Tibial artery (tissue), 4 donors: ENCODE measurements around the gene CA10.

Experiments used
- DNase-seq, 2 donors: peaks; one replicate each; pipeline ENCODE4 v3.0.0-alpha.2; 2019
- H3K27ac ChIP-seq, 2 donors: fragments of 200-600 bp; sonication (generic) in 1 of 2; 1 replicate in 1 of 2; 2 replicates in 1 of 2; pipeline ENCODE4 v1.5.1; 2018 to 2019; ENCODE audit warnings: mild to moderate bottlenecking in 1 of 2
- H3K27me3 ChIP-seq, 2 donors: fragments of 200-600 bp; sonication (generic) in 1 of 2; one replicate each; pipeline versions ENCODE4 v1.5.1 to v1.6.0; 2016 to 2019
- H3K36me3 ChIP-seq, 3 donors: fragments of 200-600 bp; sonication (generic) in 2 of 3; one replicate each; pipeline ENCODE4 v1.5.1; 2016 to 2019; ENCODE audit warnings: mild to moderate bottlenecking in 2 of 3
- H3K4me1 ChIP-seq, 4 donors: fragments of 200-600 bp; sonication (generic) in 2 of 4; 1 replicate in 3 of 4; 2 replicates in 1 of 4; pipeline ENCODE4 v1.5.1; 2016 to 2019
- H3K4me3 ChIP-seq, 2 donors: fragments of 200-600 bp; sonication (generic) in 1 of 2; 1 replicate in 1 of 2; 2 replicates in 1 of 2; pipeline ENCODE4 v1.5.1; 2018 to 2019; ENCODE audit warnings: mild to moderate bottlenecking in 2 of 2
- H3K9me3 ChIP-seq, 3 donors: fragments of 200-600 bp; sonication (generic) in 1 of 3; one replicate each; pipeline ENCODE4 v1.5.1; 2016 to 2019
- CTCF ChIP-seq, 2 experiments: fragments of 200-600 bp in 1 of 2; fragments of 450-650 bp in 1 of 2; IDR thresholded peaks; one replicate each; pipeline ENCODE4 v1.5.1; 2017 to 2019; ENCODE audit warnings: antibody characterized with exemption in 2 of 2, mild to moderate bottlenecking in 1 of 2, moderate library complexity in 1 of 2
- intact Hi-C: fragments of 100-400 bp; cut with DNase I; formaldehyde crosslinking; loops from one replicate; pipeline ENCODE4 v1.15.0; 2023; ENCODE audit warnings: low total_unique reads

The CA10 gene

GRCh38 chr17:51651513-51652298 is 506.8 kb downstream of the CA10 start:
- peaks cover 0 to 10% of the 10 kb centered on the region in 2 donors for H3K27me3 ChIP-seq
- no peak overlapping the region for H3K4me3 ChIP-seq
- TF ChIP-seq CTCF (IDR thresholded peaks at IDR 0.05), result no peak
- intact Hi-C loops, result no loop called here
- H3K27ac ChIP-seq, result no peak overlapping the region
- H3K36me3 ChIP-seq, result no peaks in the 10 kb centered on the region
- DNase-seq, result no peak
- H3K9me3 ChIP-seq, result no peaks in the 10 kb centered on the region
- no peaks in the 10 kb centered on the region for H3K4me1 ChIP-seq

GRCh38 chr17:51650772-51651171 is 507.7 kb downstream of the CA10 start:
- intact Hi-C loops, result no loop called here
- no peak for TF ChIP-seq CTCF (IDR thresholded peaks at IDR 0.05)
- Histone ChIP-seq H3K27ac (no peak overlapping the region), H3K4me1 (no peaks in the 10 kb centered on the region), H3K4me3 (no peak overlapping the region), H3K27me3 (peaks cover 0 to 4% of the 10 kb centered on the region in 2 donors), H3K9me3 (no peaks in the 10 kb centered on the region), H3K36me3 (no peaks in the 10 kb centered on the region)
- no peak for DNase-seq

- Histone ChIP-seq H3K27ac (no peak overlapping the region), H3K27me3 (peaks cover 0 to 3% of the 10 kb centered on the region in 2 donors), H3K9me3 (no peaks in the 10 kb centered on the region), H3K36me3 (no peaks in the 10 kb centered on the region), H3K4me3 (no peak overlapping the region), H3K4me1 (no peaks in the 10 kb centered on the region)
- intact Hi-C loops, result no loop called here
- TF ChIP-seq CTCF (IDR thresholded peaks at IDR 0.05), result no peak
- no peak for DNase-seq
These were observed 508.3 kb downstream of the CA10 start for GRCh38 chr17:51650202-51650601.

GRCh38 chr17:51647826-51648225 is 510.7 kb downstream of the CA10 start:
- H3K27ac ChIP-seq, result no peak overlapping the region
- no peak overlapping the region for H3K4me3 ChIP-seq
- H3K27me3 ChIP-seq, result no peaks in the 10 kb centered on the region
- H3K4me1 ChIP-seq, result no peaks in the 10 kb centered on the region
- no peaks in the 10 kb centered on the region for H3K9me3 ChIP-seq
- TF ChIP-seq CTCF (IDR thresholded peaks at IDR 0.05), result no peak
- intact Hi-C loops, result no loop called here
- H3K36me3 ChIP-seq, result no peaks in the 10 kb centered on the region
- DNase-seq, result no peak

GRCh38 chr17:51647067-51647466 is 511.4 kb downstream of the CA10 start:
- no peak overlapping the region for H3K4me3 ChIP-seq
- TF ChIP-seq CTCF (IDR thresholded peaks at IDR 0.05), result no peak
- H3K27ac ChIP-seq, result no peak overlapping the region
- H3K9me3 ChIP-seq, result no peaks in the 10 kb centered on the region
- no peaks in the 10 kb centered on the region for H3K27me3 ChIP-seq
- DNase-seq, result no peak
- intact Hi-C loops, result no loop called here
- H3K36me3 ChIP-seq, result no peaks in the 10 kb centered on the region
- H3K4me1 ChIP-seq, result no peaks in the 10 kb centered on the region
